HepG2 (cell line): Measurements from ENCODE around the gene SPATC1L. TPM values are rescaled to one million over a fixed set of nuclear protein-coding genes. Genes with fewer than 3 reads are reported as not detected.
A peak's percentile ranks its signal among the peaks of the same experiment; 100 is the strongest.

Source experiments
- ATAC-seq: fragments of 200-7000 bp; cut with Tn5 transposase; 3 replicates; pipeline ENCODE4 v1.9.1; 2020; ENCODE audit warnings: mild to moderate bottlenecking, moderate library complexity
- BruUV-seq: library from RNA; stranded (reverse); fragments of 400-500 nt; replicated peaks from 2 replicates; lab custom pipeline; 2021; lab: Mats Ljungman, UMichigan
- CTCF ChIA-PET: fragments of 300-600 bp; formaldehyde crosslinking; extraction: SDS; loops from one replicate; lab custom pipeline; 2021; ENCODE audit warnings: low total read pairs, inconsistent platforms, low intra/inter-chr PET ratio; lab: Yijun Ruan, JAX
- POLR2A ChIA-PET: fragments of 350-600 bp; sonication (Branson Sonifier 250); formaldehyde crosslinking; loops from one replicate; lab custom pipeline; 2020; ENCODE audit warnings: antibody characterized with exemption, inconsistent platforms; lab: Yijun Ruan, JAX
- DNase-seq: peaks from one replicate; pipeline ENCODE4 v3.0.0-alpha.2; 2015; ENCODE audit warnings: low spot score
- FAIRE-seq: peaks from 3 replicates; lab custom pipeline; 2011; peaks lifted over from hg19 to GRCh38; lab: Jason Lieb, UNC
- H2AFZ ChIP-seq: one replicate; pipeline ENCODE4 v1.6.1; 2011; ENCODE audit warnings: low read length, inconsistent platforms
- H3K27ac ChIP-seq: fragments of 300-600 bp; 3 replicates; pipeline ENCODE4 v1.8.0; 2011; ENCODE audit warnings: mixed run types, mild to moderate bottlenecking, mixed read lengths, low read length, inconsistent platforms; ENCODE audit not compliant: insufficient read depth; ENCODE audit errors: extremely low read length
- H3K27me3 ChIP-seq, 2 experiments: fragments of 200-600 bp in 1 of 2; 2 replicates in 1 of 2; 3 replicates in 1 of 2; pipeline versions ENCODE4 v1.6.0 to v1.8.0; 2011; ENCODE audit warnings: low read length in 2 of 2, mild to moderate bottlenecking in 2 of 2, moderate library complexity in 2 of 2, inconsistent platforms in 1 of 2; ENCODE audit not compliant: insufficient read depth in 2 of 2, control insufficient read depth in 1 of 2
- H3K36me3 ChIP-seq, 2 experiments: fragments of 200-600 bp in 1 of 2; replicated peaks in 1 of 2; 2 replicates in 1 of 2; 3 replicates in 1 of 2; pipeline versions ENCODE4 v1.5.1 to v1.8.0; 2011; ENCODE audit warnings: low read length in 2 of 2, inconsistent platforms in 1 of 2; ENCODE audit not compliant: insufficient read depth in 2 of 2, control insufficient read depth in 1 of 2
- H3K4me1 ChIP-seq: 2 replicates; pipeline ENCODE4 v1.5.1; 2012; ENCODE audit warnings: low read length, inconsistent platforms; ENCODE audit not compliant: insufficient read depth
- H3K4me2 ChIP-seq: 2 replicates; pipeline ENCODE4 v1.6.0; 2011; ENCODE audit warnings: low read depth, low read length, inconsistent platforms
- H3K4me3 ChIP-seq, 3 experiments: fragments of 200-600 bp in 1 of 3; sonication (generic), shearing (Covaris generic) in 1 of 3; replicated peaks in 1 of 3; 2 replicates each; pipeline ENCODE4 v1.5.1; 2011 to 2016; ENCODE audit warnings: low read length in 3 of 3, inconsistent platforms in 2 of 3, low read depth in 2 of 3, mild to moderate bottlenecking in 2 of 3, control low read depth in 1 of 3, mixed read lengths in 1 of 3; ENCODE audit not compliant: insufficient read depth in 1 of 3
- H3K79me2 ChIP-seq: one replicate; pipeline ENCODE4 v1.6.1; 2011; ENCODE audit warnings: low read length, inconsistent platforms; ENCODE audit not compliant: insufficient read depth
- H3K9ac ChIP-seq: 2 replicates; pipeline ENCODE4 v1.6.0; 2011; ENCODE audit warnings: mild to moderate bottlenecking, low read depth, low read length, inconsistent platforms; ENCODE audit not compliant: insufficient read depth
- H3K9me3 ChIP-seq: 2 replicates; pipeline ENCODE4 v1.5.1; 2012; ENCODE audit warnings: mild to moderate bottlenecking, low read length
- H4K20me1 ChIP-seq: 2 replicates; pipeline ENCODE4 v1.6.0; 2011; ENCODE audit warnings: inconsistent platforms, mild to moderate bottlenecking, low read length, moderate library complexity; ENCODE audit not compliant: insufficient read depth
- ATRX ChIP-seq: sonication (generic); formaldehyde crosslinking; IDR thresholded peaks from 2 replicates; pipeline ENCODE4 v1.4.0; 2020; ENCODE audit warnings: missing genetic modification reagents, borderline replicate concordance
- FOXA1 ChIP-seq, 2 experiments: fragments of 450-650 bp in 1 of 2; sonication (generic) in 1 of 2; formaldehyde crosslinking in 1 of 2; IDR thresholded peaks; 2 replicates each; pipeline versions ENCODE4 v1.4.0 to v1.6.1; 2016 to 2020; ENCODE audit warnings: missing genetic modification reagents in 1 of 2
- HES4 ChIP-seq: sonication (generic); formaldehyde crosslinking; IDR thresholded peaks from 2 replicates; pipeline ENCODE4 v1.9.0; 2021; ENCODE audit warnings: mild to moderate bottlenecking, missing genetic modification reagents, borderline replicate concordance
- HNRNPL ChIP-seq: fragments of 200-400 bp; formaldehyde crosslinking; IDR thresholded peaks from 2 replicates; pipeline ENCODE4 v1.6.1; 2017; ENCODE audit warnings: mild to moderate bottlenecking, low read depth, low read length
- ISL2 ChIP-seq: sonication (generic); formaldehyde crosslinking; IDR thresholded peaks from 2 replicates; pipeline ENCODE4 v1.5.0; 2020; ENCODE audit warnings: missing genetic modification reagents
- LCORL ChIP-seq, 2 experiments: fragments of 450-650 bp in 1 of 2; sonication (generic) in 1 of 2; formaldehyde crosslinking in 1 of 2; IDR thresholded peaks; 2 replicates each; pipeline versions ENCODE4 v1.5.0 to v1.6.1; 2017 to 2020; ENCODE audit warnings: antibody characterized with exemption in 1 of 2, missing genetic modification reagents in 1 of 2
- PHB2 ChIP-seq: fragments of 450-650 bp; IDR thresholded peaks from 2 replicates; pipeline ENCODE4 v1.6.1; 2018; ENCODE audit not compliant: partially characterized antibody
- POLR2A ChIP-seq, 2 experiments: IDR thresholded peaks; 2 replicates each; pipeline ENCODE4 v1.6.1; 2011; ENCODE audit warnings: low read depth in 2 of 2, low read length in 2 of 2, mild to moderate bottlenecking in 1 of 2, moderate library complexity in 1 of 2; ENCODE audit not compliant: insufficient read depth in 1 of 2
- SP1 ChIP-seq, 2 experiments: fragments of 450-650 bp in 1 of 2; sonication (generic) in 1 of 2; formaldehyde crosslinking in 1 of 2; IDR thresholded peaks; 2 replicates each; pipeline versions ENCODE4 v1.4.0 to v1.6.1; 2016 to 2020; ENCODE audit warnings: missing genetic modification reagents in 1 of 2
- TCF7L2 ChIP-seq: IDR thresholded peaks from 2 replicates; pipeline ENCODE4 v1.6.1; 2011; ENCODE audit warnings: mild to moderate bottlenecking, low read depth, low read length, moderate library complexity
- THAP11 ChIP-seq: IDR thresholded peaks from 2 replicates; pipeline ENCODE4 v1.6.1; 2016; ENCODE audit warnings: missing biosample characterization, missing genetic modification reagents
- ZMAT5 ChIP-seq: sonication (generic); formaldehyde crosslinking; IDR thresholded peaks from 2 replicates; pipeline ENCODE4 v1.5.0; 2020; ENCODE audit warnings: mild to moderate bottlenecking, low read depth, missing genetic modification reagents, borderline replicate concordance
- ZMYM4 ChIP-seq: sonication (generic); formaldehyde crosslinking; IDR thresholded peaks from 2 replicates; pipeline ENCODE4 v1.8.1; 2023; ENCODE audit warnings: mild to moderate bottlenecking, missing genetic modification reagents
- ZNF432 ChIP-seq: sonication (generic); formaldehyde crosslinking; IDR thresholded peaks from 2 replicates; pipeline ENCODE4 v1.5.0; 2020; ENCODE audit warnings: missing genetic modification reagents, mild to moderate bottlenecking, borderline replicate concordance
- ZNF772 ChIP-seq: sonication (generic); formaldehyde crosslinking; IDR thresholded peaks from 2 replicates; pipeline ENCODE4 v1.5.0; 2020; ENCODE audit warnings: mild to moderate bottlenecking, missing genetic modification reagents
- ZSCAN20 ChIP-seq: sonication (generic); formaldehyde crosslinking; IDR thresholded peaks from 2 replicates; pipeline ENCODE4 v1.4.0; 2020; ENCODE audit warnings: missing genetic modification reagents, mild to moderate bottlenecking, borderline replicate concordance
- WGBS: methylation state at CpG from one replicate; pipeline ENCODE4 v1.1.6; 2017; ENCODE audit warnings: low lambda C conversion rate; 5-methylcytosine and 5-hydroxymethylcytosine counted together
- in situ Hi-C: cut with HindIII; loops from 2 replicates; pipeline ENCODE4 v1.10.0; 2017; ENCODE audit warnings: low pct_unique_long_range_greater_than_20kb; ENCODE audit not compliant: extremely low pct_ligation_motif_present
- intact Hi-C: fragments of 100-400 bp; cut with micrococcal nuclease; formaldehyde crosslinking; loops from one replicate; pipeline ENCODE4 v1.10.0; 2022; ENCODE audit not compliant: unreplicated experiment
- polyA plus RNA-seq, 8 experiments: library from polyadenylated mRNA; depleted of rRNA in 3 of 8; stranded (reverse) in 7 of 8; unstranded in 1 of 8; fragments of >200 nt; fragmentation: Illumina TruSeq in 4 of 8; extraction: Trizol in 4 of 8; gene quantifications; 2 replicates each; pipeline versions ENCODE4 v1.2.1 to v1.2.3, GENCODE V29; 2011 to 2016; ENCODE audit warnings: low read depth in 4 of 8, missing spikeins in 1 of 8, mixed read lengths in 1 of 8; ENCODE audit not compliant: insufficient read depth in 1 of 8
- total RNA-seq, 5 experiments: library from RNA; depleted of rRNA; stranded (reverse); fragments of >200 nt; fragmentation: Illumina TruSeq; extraction: Trizol; gene quantifications; 2 replicates each; pipeline ENCODE4 v1.2.3, GENCODE V29; 2016; ENCODE audit warnings: low read depth in 1 of 5

SPATC1L gene
- total and polyA plus RNA-seq, 2 of the 13 experiments (the other 11 are each of a cell fraction or from before 2014, with no cell fraction given), result 1.4 to 3.3 TPM

GRCh38 chr21:46213620-46214286 is 29.5 kb upstream of the SPATC1L start:
- in situ Hi-C loops (no loop called here), intact Hi-C loops (no loop called here)
- no peak overlapping the region for H2AFZ ChIP-seq
- no peaks in the 10 kb centered on the region for H3K4me1 ChIP-seq
- no peaks in the 10 kb centered on the region for H4K20me1 ChIP-seq
- H3K4me2 ChIP-seq, result no peak overlapping the region
- H3K4me3 ChIP-seq, result no peak overlapping the region
- H3K9ac ChIP-seq, result no peak overlapping the region
- no peak for DNase-seq
- ATAC-seq, result no peak
- H3K27me3 ChIP-seq, result no peaks in the 10 kb centered on the region
- H3K79me2 ChIP-seq, result peaks cover 2% of the 10 kb centered on the region
- CTCF ChIA-PET, result no interaction called here
- no peak overlapping the region for H3K27ac ChIP-seq
- no TSS peak for BruUV-seq
- POLR2A ChIA-PET, result no interaction called here
- no peak for FAIRE-seq
- H3K9me3 ChIP-seq, result no peaks in the 10 kb centered on the region
- peaks cover 16 to 70% of the 10 kb centered on the region in 2 experiments for H3K36me3 ChIP-seq
- TF ChIP-seq POLR2A (IDR thresholded peaks at IDR 0.05; ENCODE audit: insufficient read depth in 1 of 2, low read depth in 2 of 2, low read length in 2 of 2) (0 out of 4 replicates have a peak, but pooled peaks of 1 of the 2 experiments have one; percentile 14), LCORL (IDR thresholded peaks at IDR 0.05) (no peak), LCORL (CRISPR knock-in tag; IDR thresholded peaks at IDR 0.05) (no peak)
- WGBS, result 97% methylated on average over 12 of the region's 15 CpGs

- in situ Hi-C loops, result no loop called here
- intact Hi-C loops, result no loop called here
- Histone ChIP-seq H3K9ac (no peak overlapping the region), H3K9me3 (no peaks in the 10 kb centered on the region), H3K36me3 (peaks cover 16 to 78% of the 10 kb centered on the region in 2 experiments), H2AFZ (no peak overlapping the region), H3K79me2 (peaks cover 2% of the 10 kb centered on the region), H3K27ac (no peak overlapping the region), H3K4me3 (no peak overlapping the region), H3K4me1 (no peaks in the 10 kb centered on the region), H4K20me1 (no peaks in the 10 kb centered on the region), H3K4me2 (no peak overlapping the region), H3K27me3 (no peaks in the 10 kb centered on the region)
- WGBS, result 97% methylated on average over 10 of the region's 18 CpGs
- CTCF ChIA-PET, result no interaction called here
- ATAC-seq, result no peak
- no peak for FAIRE-seq
- no peak for DNase-seq
- no TSS peak for BruUV-seq
- POLR2A ChIA-PET, result no interaction called here
- no peak for TF ChIP-seq ZNF432 (CRISPR knock-in tag)
- TF ChIP-seq PHB2, result no peak
- no peak for TF ChIP-seq ZSCAN20
- TF ChIP-seq ZNF772 (CRISPR knock-in tag), result no peak
- TF ChIP-seq ZMYM4 (CRISPR knock-in tag), result no peak
- no peak for TF ChIP-seq HNRNPL
- no peak for TF ChIP-seq THAP11
- TF ChIP-seq TCF7L2, result no peak
- TF ChIP-seq ZMAT5 (CRISPR knock-in tag), result no peak
- TF ChIP-seq ATRX (CRISPR knock-in tag), result no peak
- no peak for TF ChIP-seq FOXA1 (IDR thresholded peaks at IDR 0.05)
- no peak for TF ChIP-seq FOXA1 (CRISPR knock-in tag; IDR thresholded peaks at IDR 0.05)
- TF ChIP-seq SP1 (IDR thresholded peaks at IDR 0.05), result no peak
- TF ChIP-seq SP1 (CRISPR knock-in tag; IDR thresholded peaks at IDR 0.05), result no peak
- no peak for TF ChIP-seq HES4
- TF ChIP-seq ISL2, result no peak
These were observed 28.6 kb upstream of the SPATC1L start for GRCh38 chr21:46212721-46213484.
